K562 (cell line): ENCODE measurements around the gene BOC. TPM values are rescaled to one million over a fixed set of nuclear protein-coding genes. Genes with fewer than 3 reads are reported as not detected.

ENCODE experiments used
- ARID3B ChIP-seq: fragments of 250-450 bp; sonication (Bioruptor Pico); IDR thresholded peaks from 2 replicates; pipeline ENCODE4 v1.4.0; 2020; ENCODE audit warnings: borderline replicate concordance
- BRF2 ChIP-seq: IDR thresholded peaks from 3 replicates; pipeline ENCODE4 v1.6.1; 2011; ENCODE audit warnings: borderline replicate concordance, mild to moderate bottlenecking; ENCODE audit not compliant: insufficient read length, insufficient read depth
- ID3 ChIP-seq, 2 experiments: fragments of 250-450 bp in 1 of 2; fragments of 450-650 bp in 1 of 2; sonication (Bioruptor Pico) in 1 of 2; IDR thresholded peaks; 2 replicates each; pipeline versions ENCODE4 v1.6.1 to v1.8.0; 2016 to 2021; ENCODE audit warnings: mild to moderate bottlenecking in 2 of 2, moderate library complexity in 2 of 2, missing compliant biosample characterization in 1 of 2, missing genetic modification characterization in 1 of 2
- MECOM ChIP-seq: fragments of 250-450 bp; sonication (Bioruptor Pico); IDR thresholded peaks from 2 replicates; pipeline ENCODE4 v1.8.0; 2022; ENCODE audit warnings: inconsistent platforms
- PTTG1 ChIP-seq: fragments of 450-650 bp; IDR thresholded peaks from 2 replicates; pipeline ENCODE4 v1.6.1; 2016; ENCODE audit warnings: low read depth, mild to moderate bottlenecking, missing genetic modification characterization, missing compliant biosample characterization
- STAT5B ChIP-seq: fragments of 250-450 bp; sonication (Bioruptor Pico); IDR thresholded peaks from 2 replicates; pipeline ENCODE4 v1.8.0; 2021; ENCODE audit warnings: mild to moderate bottlenecking, inconsistent platforms
- TCF7 ChIP-seq: sonication (generic); IDR thresholded peaks from 2 replicates; pipeline ENCODE4 v1.6.1; 2016; ENCODE audit warnings: antibody characterized with exemption, borderline replicate concordance
- U2AF1 ChIP-seq: fragments of 200-400 bp; formaldehyde crosslinking; optimal IDR thresholded peaks from 2 replicates; pipeline ENCODE3; 2017; ENCODE audit warnings: mild to moderate bottlenecking, low read depth, low read length, moderate library complexity
- ZNF41 ChIP-seq: fragments of 250-450 bp; sonication (Bioruptor Pico); conservative IDR thresholded peaks from 2 replicates; pipeline ENCODE4 v1.4.0; 2020; ENCODE audit warnings: mild to moderate bottlenecking
- polyA plus RNA-seq, 8 experiments: library from polyadenylated mRNA; depleted of rRNA in 4 of 8; stranded (reverse) in 5 of 8; unstranded in 3 of 8; fragments of >200 nt; fragmentation: Nextera tagmentation in 2 of 8; fragmentation: Illumina TruSeq in 1 of 8; extraction: Ambion mirVana in 2 of 8; extraction: Trizol in 1 of 8; gene quantifications; 2 replicates each; pipeline versions ENCODE4 v1.2.1 to v1.2.3, GENCODE V29; 2011 to 2014; ENCODE audit warnings: inconsistent platforms in 1 of 8, missing spikeins in 1 of 8
- total RNA-seq, 7 experiments: library from RNA; depleted of rRNA in 6 of 7; stranded (reverse); fragments of >200 nt in 6 of 7; fragmentation: Illumina TruSeq in 2 of 7; extraction: Trizol in 2 of 7; gene quantifications; 2 replicates each; pipeline versions ENCODE4 v1.2.1 to v1.2.3, GENCODE V29; 2011 to 2021; ENCODE audit warnings: low replicate concordance in 1 of 7

The BOC gene
- total and polyA plus RNA-seq, 9 of the 15 experiments (the other 6 are each of a cell fraction or from before 2014, with no cell fraction given) = not detected

- TF ChIP-seq ARID3B (CRISPR knock-in tag) (no peak), TCF7 (no peak), U2AF1 (no peak), PTTG1 (tag) (no peak), BRF2 (no peak), MECOM (no peak), STAT5B (no peak), ZNF41 (CRISPR knock-in tag) (no peak), ID3 (CRISPR knock-in tag; IDR thresholded peaks at IDR 0.05) (no peak), ID3 (tag; IDR thresholded peaks at IDR 0.05) (no peak)
These were observed 31.7 kb downstream of the BOC start (continued) for GRCh38 chr3:113243071-113243470.
